ENCODE results near the gene CDYL2. TPM values are rescaled to one million over a fixed set of nuclear protein-coding genes. Genes with fewer than 3 reads are reported as not detected.

The CDYL2 gene
- total and polyA plus RNA-seq, 4 donors: 0.84 to 4.1 (median 2.3) TPM

GRCh38 chr16:80743273-80743672 is 61.1 kb downstream of the CDYL2 start:
- Histone ChIP-seq H3K27me3 (ENCODE audit: control insufficient read depth in 4 of 4, insufficient read depth in 4 of 4, low read length in 3 of 4) (no peaks in the 10 kb centered on the region), H3K9me3 (ENCODE audit: control insufficient read depth in 4 of 4, low read length in 3 of 4) (peaks cover 0 to 4% (median 3%) of the 10 kb centered on the region in 4 donors), H3K9ac (ENCODE audit: low read depth in 1 of 2, low read length in 2 of 2) (no peak overlapping the region), H3K27ac (ENCODE audit: low read depth in 1 of 2, low read length in 2 of 2) (no peak overlapping the region), H3K4me1 (ENCODE audit: control insufficient read depth in 4 of 4, insufficient read depth in 4 of 4, low read length in 3 of 4) (no peaks in the 10 kb centered on the region), H3K4me3 (ENCODE audit: low read depth in 1 of 3, low read length in 3 of 3) (no peak overlapping the region), H3K36me3 (ENCODE audit: control insufficient read depth in 4 of 4, insufficient read depth in 3 of 4, low read depth in 1 of 4, low read length in 3 of 4) (peaks cover 0 to 3% (median 0%) of the 10 kb centered on the region in 4 donors)
- no peak for TF ChIP-seq GABPA (IDR thresholded peaks at IDR 0.05 in 1 of 2, conservative IDR thresholded peaks at IDR 0.05 in 1 of 2)
- TF ChIP-seq HNF4G (IDR thresholded peaks at IDR 0.05): no peak
- no peak for TF ChIP-seq FOXA1 (IDR thresholded peaks at IDR 0.05)
- no peak for TF ChIP-seq MAX (IDR thresholded peaks at IDR 0.05)
- no peak for TF ChIP-seq RXRA (IDR thresholded peaks at IDR 0.05)
- TF ChIP-seq CTCF (IDR thresholded peaks at IDR 0.05; ENCODE audit: low read depth, low read length, missing input control): no peak
- no peak for TF ChIP-seq JUND (IDR thresholded peaks at IDR 0.05)
- DNase-seq (ENCODE audit: low spot score): no peak
- WGBS: 92% methylated on average over 3 of the region's 3 CpGs

DNA sequence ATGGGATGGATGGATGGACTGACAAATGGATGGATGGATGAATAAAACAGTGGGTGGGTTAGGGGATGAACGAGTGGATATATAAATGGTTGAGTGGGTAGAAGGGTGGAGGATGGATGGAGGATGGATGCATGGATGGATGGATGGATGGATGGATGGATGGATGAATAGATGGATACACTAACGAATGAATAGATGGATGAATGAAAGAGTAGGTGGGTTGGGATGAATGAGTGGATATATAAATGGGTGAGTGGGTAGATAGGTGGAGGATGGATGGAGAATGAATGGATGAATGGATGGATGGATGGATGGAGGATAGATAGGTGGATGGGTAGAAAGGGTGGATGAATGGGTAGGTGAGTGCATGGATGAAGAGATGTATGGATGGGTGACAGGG is 62.1 kb downstream of the CDYL2 start:
- peaks cover 0 to 3% (median 0%) of the 10 kb centered on the region in 4 donors for H3K36me3 ChIP-seq (ENCODE audit: control insufficient read depth in 4 of 4, insufficient read depth in 3 of 4, low read depth in 1 of 4, low read length in 3 of 4)
- H3K27ac ChIP-seq (ENCODE audit: low read depth in 1 of 2, low read length in 2 of 2): no peak overlapping the region
- no peaks in the 10 kb centered on the region for H3K27me3 ChIP-seq (ENCODE audit: control insufficient read depth in 4 of 4, insufficient read depth in 4 of 4, low read length in 3 of 4)
- H3K9me3 ChIP-seq (ENCODE audit: control insufficient read depth in 4 of 4, low read length in 3 of 4): peaks cover 0 to 4% (median 3%) of the 10 kb centered on the region in 4 donors
- no peaks in the 10 kb centered on the region for H3K4me1 ChIP-seq (ENCODE audit: control insufficient read depth in 4 of 4, insufficient read depth in 4 of 4, low read length in 3 of 4)
- TF ChIP-seq REST (IDR thresholded peaks at IDR 0.05) (no peak), RAD21 (IDR thresholded peaks at IDR 0.05) (no peak), FOXA2 (IDR thresholded peaks at IDR 0.05) (no peak), YY1 (IDR thresholded peaks at IDR 0.05) (no peak), HNF4A (conservative IDR thresholded peaks at IDR 0.05) (no peak), EGR1 (IDR thresholded peaks at IDR 0.05; ENCODE audit: low read depth in 2 of 2) (no peak), SP1 (IDR thresholded peaks at IDR 0.05) (no peak), GABPA (IDR thresholded peaks at IDR 0.05 in 1 of 2, conservative IDR thresholded peaks at IDR 0.05 in 1 of 2) (no peak), FOXA1 (IDR thresholded peaks at IDR 0.05) (no peak), MAX (IDR thresholded peaks at IDR 0.05) (no peak), JUND (IDR thresholded peaks at IDR 0.05) (no peak), RXRA (IDR thresholded peaks at IDR 0.05) (no peak), CTCF (IDR thresholded peaks at IDR 0.05; ENCODE audit: low read depth, low read length, missing input control) (no peak), TAF1 (conservative IDR thresholded peaks at IDR 0.05) (no peak), NR2F2 (IDR thresholded peaks at IDR 0.05) (no peak), HNF4G (IDR thresholded peaks at IDR 0.05) (no peak)
- TF ChIP-seq, protein P1, sequence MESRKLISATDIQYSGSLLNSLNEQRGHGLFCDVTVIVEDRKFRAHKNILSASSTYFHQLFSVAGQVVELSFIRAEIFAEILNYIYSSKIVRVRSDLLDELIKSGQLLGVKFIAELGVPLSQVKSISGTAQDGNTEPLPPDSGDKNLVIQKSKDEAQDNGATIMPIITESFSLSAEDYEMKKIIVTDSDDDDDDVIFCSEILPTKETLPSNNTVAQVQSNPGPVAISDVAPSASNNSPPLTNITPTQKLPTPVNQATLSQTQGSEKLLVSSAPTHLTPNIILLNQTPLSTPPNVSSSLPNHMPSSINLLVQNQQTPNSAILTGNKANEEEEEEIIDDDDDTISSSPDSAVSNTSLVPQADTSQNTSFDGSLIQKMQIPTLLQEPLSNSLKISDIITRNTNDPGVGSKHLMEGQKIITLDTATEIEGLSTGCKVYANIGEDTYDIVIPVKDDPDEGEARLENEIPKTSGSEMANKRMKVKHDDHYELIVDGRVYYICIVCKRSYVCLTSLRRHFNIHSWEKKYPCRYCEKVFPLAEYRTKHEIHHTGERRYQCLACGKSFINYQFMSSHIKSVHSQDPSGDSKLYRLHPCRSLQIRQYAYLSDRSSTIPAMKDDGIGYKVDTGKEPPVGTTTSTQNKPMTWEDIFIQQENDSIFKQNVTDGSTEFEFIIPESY (IDR thresholded peaks at IDR 0.05): no peak
- TF ChIP-seq, protein P2, sequence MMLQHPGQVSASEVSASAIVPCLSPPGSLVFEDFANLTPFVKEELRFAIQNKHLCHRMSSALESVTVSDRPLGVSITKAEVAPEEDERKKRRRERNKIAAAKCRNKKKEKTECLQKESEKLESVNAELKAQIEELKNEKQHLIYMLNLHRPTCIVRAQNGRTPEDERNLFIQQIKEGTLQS (IDR thresholded peaks at IDR 0.05): no peak
- no peak overlapping the region for H3K4me3 ChIP-seq (ENCODE audit: low read depth in 1 of 3, low read length in 3 of 3)
- H3K9ac ChIP-seq (ENCODE audit: low read depth in 1 of 2, low read length in 2 of 2): no peak overlapping the region
- no peak for DNase-seq (ENCODE audit: low spot score)
- WGBS: 89% methylated on average over 2 of the region's 2 CpGs

All from liver (tissue), 9 donors.